GM12865 (cell line): ENCODE measurements around the gene HAX1.
"Not testable (repeated sequence)": the region's sequence is repeated elsewhere in the genome, so short reads cannot be mapped to it uniquely, and the experiment has no call there.

ENCODE experiments used
- DNase-seq: peaks from one replicate; pipeline ENCODE4 v3.0.0; 2010; ENCODE audit warnings: low read depth
- H3K4me3 ChIP-seq: 2 replicates; pipeline ENCODE4 v1.5.1; 2011; ENCODE audit warnings: mild to moderate bottlenecking, low read depth, low read length, control low read depth
- TF ChIP-seq, protein P1 (sequence below): IDR thresholded peaks from 2 replicates; pipeline ENCODE4 v1.5.1; 2011; ENCODE audit warnings: low read length, control low read depth, low read depth, inconsistent platforms; ENCODE audit not compliant: insufficient read depth; ENCODE audit errors: missing control alignments

Gene HAX1

DNA sequence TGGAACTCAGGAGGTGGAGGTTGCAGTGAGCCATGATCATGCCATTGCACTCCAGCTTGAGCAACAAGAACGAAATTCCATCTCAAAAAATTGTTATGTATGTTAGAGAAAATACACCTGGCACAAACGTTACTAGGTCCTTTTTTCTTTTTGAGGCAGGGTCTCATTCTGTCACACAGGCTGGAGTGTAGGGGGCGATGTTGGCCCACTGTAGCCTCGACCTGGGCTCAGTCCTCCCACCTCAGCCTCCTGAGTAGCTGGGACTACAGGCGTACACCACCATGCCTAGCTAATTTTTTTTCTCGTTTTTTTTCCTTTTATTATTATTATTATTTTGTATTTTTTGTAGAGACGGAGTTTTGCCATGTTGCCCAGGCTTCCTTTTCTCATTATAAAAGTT lies 4.4 kb downstream of the HAX1 start:
- DNase-seq: peak; percentile 9

DNA sequence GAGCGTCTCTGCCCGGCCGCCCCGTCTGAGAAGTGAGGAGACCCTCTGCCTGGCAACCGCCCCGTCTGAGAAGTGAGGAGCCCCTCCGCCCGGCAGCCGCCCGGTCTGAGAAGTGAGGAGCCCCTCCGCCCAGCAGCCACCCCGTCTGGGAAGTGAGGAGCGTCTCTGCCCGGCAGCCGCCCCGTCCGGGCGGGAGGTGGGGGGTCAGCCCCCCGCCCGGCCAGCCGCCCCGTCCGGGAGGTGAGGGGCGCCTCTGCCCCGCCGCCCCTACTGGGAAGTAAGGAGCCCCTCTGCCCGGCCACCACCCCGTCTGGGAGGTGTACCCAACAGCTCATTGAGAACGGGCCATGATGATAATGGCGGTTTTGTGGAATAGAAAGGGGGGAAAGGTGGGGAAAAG lies 15.2 kb downstream of the HAX1 start:
- not testable (repeated sequence) for DNase-seq

More for the DNA sequence above, 4.4 kb downstream of the HAX1 start:
- H3K4me3 ChIP-seq: no peak overlapping the region
- TF ChIP-seq, protein P1, sequence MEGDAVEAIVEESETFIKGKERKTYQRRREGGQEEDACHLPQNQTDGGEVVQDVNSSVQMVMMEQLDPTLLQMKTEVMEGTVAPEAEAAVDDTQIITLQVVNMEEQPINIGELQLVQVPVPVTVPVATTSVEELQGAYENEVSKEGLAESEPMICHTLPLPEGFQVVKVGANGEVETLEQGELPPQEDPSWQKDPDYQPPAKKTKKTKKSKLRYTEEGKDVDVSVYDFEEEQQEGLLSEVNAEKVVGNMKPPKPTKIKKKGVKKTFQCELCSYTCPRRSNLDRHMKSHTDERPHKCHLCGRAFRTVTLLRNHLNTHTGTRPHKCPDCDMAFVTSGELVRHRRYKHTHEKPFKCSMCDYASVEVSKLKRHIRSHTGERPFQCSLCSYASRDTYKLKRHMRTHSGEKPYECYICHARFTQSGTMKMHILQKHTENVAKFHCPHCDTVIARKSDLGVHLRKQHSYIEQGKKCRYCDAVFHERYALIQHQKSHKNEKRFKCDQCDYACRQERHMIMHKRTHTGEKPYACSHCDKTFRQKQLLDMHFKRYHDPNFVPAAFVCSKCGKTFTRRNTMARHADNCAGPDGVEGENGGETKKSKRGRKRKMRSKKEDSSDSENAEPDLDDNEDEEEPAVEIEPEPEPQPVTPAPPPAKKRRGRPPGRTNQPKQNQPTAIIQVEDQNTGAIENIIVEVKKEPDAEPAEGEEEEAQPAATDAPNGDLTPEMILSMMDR: peak; percentile 23

GRCh38 chr1:154288661-154289060 lies 16.2 kb downstream of the HAX1 start:
- no peak overlapping the region for H3K4me3 ChIP-seq
- no peak for DNase-seq
- TF ChIP-seq, protein P1: no peak

More for the DNA sequence above, 15.2 kb downstream of the HAX1 start:
- not testable (repeated sequence) for H3K4me3 ChIP-seq

GRCh38 chr1:154290921-154291320 lies 18.5 kb downstream of the HAX1 start:
- TF ChIP-seq, protein P1: no peak
- no peak overlapping the region for H3K4me3 ChIP-seq
- DNase-seq: no peak

- TF ChIP-seq, protein P1: no peak
- no peak overlapping the region for H3K4me3 ChIP-seq
- DNase-seq: no peak
Measured at GRCh38 chr1:154295408-154296235, 23.2 kb downstream of the HAX1 start.

GRCh38 chr1:154301582-154301981 lies 29.2 kb downstream of the HAX1 start:
- DNase-seq: no peak
- TF ChIP-seq, protein P1: no peak
- H3K4me3 ChIP-seq: no peak overlapping the region

GRCh38 chr1:154304664-154305337 lies 32.4 kb downstream of the HAX1 start:
- TF ChIP-seq, protein P1: no peak
- H3K4me3 ChIP-seq: no peak overlapping the region
- DNase-seq: peak; percentile 74
